Measurements from ENCODE around the gene PREX1.
A peak's percentile ranks its signal among the peaks of the same experiment; 100 is the strongest.

The PREX1 gene

DNA sequence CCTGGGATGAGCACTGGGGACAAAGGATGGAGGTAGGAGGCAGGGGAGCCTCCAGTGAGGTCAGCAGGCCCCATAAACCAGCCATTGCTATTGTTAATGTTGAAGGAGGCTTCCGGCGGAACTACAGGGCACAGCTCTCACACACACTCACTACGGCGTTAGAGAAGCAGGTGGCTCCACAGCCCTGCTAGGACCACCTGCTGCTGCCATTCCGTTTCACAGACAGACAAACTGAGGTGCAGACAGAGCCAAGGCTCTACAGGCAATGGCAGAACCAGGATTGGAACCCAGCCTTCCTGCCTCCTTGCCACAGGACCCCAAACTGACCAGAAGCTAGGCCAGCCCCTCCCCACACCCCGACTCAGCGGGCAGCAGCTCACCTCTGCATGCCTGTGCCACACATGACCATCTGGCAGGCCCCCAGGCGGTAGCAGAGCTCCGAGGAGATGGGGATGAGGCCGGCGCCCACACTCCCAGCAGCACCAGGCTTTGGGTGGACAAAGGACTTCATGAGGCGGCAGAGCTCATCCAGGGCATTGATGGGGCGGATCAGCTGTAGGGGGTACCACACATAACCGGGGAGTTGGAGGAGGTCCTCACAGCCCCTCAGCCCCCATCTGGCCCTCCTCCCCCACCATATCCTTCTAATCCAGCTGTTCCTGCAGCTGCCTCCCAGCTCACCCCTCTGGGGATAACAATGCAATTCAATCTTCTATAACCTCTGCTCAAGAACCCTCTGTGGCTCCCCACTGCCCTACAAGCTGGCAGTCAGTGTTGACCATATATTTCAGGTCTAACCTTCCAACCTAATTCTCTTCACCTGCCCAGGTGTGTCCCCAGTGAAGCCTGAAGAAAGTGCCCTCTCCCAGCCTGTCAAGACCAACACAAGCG is 198.5 kb downstream of the PREX1 start:
- DNase-seq: no peak

DNA sequence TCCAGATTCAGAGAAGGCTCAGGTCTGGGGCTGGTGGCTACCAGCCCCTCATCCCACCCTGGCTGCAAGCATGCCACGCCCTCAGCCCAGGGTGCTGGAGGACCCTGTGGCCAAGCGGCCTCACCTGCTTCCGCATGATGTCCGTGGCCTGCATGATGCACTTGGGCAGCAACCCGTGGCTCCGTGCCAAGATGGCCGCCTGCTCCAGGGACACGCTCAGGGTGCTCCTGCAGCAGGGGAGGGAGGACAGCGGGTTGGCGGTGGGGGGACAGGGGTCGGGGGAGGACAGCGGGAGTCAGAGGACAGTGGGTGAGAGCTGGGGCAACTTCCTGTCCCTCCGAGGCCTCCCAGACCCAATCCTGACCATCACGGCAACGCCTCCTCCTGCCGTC is 200.1 kb downstream of the PREX1 start:
- no peak for DNase-seq

DNA sequence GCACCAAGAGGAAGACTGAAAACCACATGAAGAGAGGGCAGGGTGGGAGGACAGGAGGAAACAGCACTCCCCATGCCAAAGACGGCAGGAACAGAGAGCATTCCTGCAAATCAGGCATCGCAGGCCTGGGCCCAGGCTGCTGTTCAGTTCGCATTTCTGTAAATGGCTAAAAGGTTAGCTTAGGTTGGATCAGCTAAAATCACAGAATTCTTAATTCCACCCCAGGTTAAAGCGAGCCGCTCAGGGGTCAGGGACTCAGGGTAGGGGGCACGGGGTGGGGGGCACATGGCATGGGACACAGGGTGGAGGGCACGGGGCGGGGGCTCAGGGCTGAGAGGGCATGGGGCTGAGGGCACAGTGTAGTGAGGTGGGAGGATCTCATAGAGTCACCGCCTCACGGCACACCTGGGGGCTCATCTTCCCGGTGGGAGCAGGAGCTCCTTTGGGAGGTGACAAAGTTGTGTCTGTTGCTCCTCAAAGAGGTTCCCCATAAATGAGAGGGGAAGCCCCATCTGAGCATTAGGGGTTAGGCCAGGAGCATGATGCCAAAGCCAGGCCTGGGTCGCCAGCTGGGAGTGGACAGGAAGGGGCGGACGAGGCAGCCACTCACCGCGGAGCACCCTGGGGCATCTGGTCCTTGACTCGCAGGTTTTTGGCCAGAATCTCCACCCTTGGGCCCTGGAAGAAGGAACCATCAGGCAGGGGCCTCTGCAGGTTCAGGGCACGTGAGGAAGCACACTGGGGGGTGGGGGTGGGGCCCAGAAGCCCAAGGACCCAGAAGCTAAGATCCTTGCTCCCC is 200.7 kb downstream of the PREX1 start:
- DNase-seq: no peak

DNA sequence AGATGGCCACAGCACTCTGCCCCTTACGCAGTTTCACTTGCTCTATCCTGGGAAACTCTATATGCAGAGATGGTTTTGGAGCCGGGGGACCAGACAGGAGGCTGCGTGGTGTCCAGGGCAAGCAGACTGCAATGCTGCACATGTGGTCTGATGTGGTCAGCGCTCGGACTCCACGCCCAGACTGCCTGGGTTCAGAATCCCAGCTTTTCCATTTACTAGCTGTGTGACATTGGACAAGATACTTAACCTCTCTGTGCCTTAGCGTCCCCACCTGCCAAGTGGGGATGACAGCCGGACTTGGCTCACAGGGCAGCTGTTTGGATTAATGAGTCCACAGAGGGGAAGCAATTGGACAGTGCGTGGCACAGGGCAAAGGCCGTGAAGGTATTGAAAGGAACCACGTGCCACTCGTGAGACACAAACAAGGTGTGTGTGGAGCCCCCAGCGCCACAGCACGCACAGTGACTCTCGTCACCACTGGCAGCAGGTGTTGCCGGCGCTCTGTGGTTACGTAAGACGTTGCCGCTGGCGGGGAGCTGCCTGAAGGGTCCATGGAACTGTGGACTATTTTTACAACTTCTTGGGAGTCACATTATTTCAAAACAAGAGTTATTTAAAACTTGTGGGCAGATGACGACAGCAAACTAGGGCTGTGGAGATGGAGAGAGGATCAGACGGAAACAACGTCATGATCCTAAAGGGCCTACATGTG is 201.4 kb downstream of the PREX1 start:
- DNase-seq: peak; percentile 86

DNA sequence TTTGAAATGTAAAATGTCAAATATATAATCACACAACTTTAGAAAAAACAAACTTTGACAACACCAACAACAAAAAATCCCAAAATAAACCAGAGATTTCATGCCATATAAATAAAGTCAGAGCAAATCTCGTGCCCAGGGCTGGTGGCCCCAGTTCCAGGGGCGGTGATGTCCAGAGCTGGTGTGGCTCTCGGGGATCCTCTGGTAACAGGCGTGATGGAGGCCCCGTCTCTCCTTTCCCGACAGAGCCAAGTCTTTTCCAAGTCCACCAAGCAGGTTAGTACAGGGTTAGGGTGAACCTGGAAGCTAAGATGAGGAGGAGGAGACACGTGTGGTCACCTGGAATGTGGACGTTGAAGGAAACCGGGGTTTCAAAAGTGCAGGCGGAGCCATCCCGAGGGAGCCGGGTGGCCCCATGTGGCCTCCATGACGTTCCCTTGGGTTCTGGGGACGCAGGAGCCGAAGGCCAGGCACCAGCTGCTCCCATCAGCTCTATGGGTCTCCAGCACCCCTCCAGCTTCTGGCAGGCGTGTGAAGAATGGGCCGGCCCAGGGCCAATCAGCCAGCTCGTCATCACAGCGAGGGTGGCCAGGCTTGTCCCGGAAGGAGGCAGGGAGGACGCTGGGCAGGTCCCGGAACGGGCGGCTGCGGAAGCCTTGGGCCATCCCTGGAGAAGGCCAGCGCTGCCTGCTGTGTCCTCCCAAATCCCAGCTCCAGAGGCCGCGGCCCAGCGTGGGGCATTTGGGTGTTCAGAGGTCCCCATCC is 202.5 kb downstream of the PREX1 start:
- DNase-seq: no peak

DNA sequence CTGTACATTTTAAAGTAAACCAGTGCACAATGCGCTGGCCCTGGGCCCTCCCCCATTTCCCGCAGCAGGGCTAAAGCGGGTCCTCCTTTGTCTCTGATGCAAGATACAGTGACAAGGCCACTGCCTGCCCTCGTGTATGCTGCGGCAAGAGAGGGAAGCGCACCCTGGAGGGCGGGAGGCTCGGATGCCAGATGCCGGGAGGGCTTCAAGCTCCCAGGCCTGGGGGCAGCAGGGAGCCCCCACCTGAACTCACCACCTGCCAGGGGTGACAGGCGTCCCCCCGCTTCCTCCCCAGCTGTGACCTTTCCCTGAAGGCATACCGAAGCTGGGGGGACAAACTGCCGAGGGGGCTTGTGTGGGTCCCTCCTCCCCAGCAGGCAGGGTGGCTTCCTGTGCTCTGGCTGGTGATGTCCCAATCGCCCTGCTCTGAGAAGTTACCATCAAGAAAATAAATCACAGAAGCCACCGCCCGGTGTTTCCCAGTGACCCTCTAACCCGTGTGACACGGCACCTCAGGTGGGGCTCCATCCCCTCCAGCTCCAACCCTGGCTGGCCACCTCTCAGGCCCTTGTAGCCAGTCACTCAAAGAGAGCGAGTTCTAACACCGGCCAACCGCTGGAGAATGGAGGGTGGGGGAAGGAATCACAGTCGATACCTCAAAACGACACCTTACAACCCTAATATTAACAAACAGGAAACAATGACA is 203.3 kb downstream of the PREX1 start:
- DNase-seq: no peak

DNA sequence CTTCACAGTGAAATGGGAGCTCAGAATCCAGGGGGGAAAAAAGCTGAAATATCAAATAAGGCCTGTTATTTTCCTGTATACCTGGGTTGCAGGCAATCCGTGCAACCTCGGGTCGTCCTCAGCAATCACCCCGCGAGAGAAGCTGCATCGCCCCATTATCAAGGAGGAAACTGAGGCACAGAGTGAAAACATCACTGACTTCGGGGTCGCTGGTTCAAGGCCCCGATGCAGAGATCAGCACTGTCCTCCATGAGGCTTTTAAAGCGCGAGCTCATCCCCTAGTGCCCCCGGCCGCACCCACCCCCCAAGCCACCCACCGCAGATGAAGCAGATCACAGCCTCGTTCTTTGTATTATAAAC is 203.9 kb downstream of the PREX1 start:
- no peak for DNase-seq

DNA sequence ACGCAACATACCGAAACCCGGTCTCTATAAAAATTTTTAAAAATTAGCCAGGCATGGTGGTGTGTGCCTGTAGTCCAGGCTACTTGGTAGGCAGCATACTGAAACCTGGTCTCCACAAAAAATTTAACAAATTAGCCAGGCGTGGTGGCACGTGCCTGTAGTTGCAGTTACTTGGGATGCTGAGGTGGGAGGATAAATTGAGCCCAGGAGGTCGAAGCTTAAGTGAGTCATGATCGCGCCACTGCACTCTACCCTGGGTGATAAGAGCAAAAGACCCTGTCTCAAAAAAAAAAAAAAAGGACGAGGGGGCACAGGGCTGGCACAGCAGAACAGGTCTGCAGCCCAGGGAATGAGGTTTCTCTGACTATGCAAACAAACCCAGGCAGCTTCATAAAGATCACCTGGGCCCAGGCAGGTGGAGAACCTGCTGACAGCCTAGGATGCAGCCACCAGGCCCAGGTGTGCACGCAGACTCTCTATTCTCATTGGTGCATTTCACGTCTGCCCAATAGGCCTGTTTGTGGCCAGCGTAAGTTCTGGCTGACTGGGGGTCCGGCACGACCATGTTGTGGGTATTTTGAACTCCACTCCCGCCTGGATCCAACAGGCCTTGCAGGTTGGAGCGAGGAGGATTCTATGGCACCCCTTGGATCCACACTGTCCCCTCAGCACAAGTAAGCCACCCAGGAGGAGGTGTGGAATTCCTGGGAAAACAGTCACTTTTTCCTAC is 204.5 kb downstream of the PREX1 start:
- no peak for DNase-seq

DNA sequence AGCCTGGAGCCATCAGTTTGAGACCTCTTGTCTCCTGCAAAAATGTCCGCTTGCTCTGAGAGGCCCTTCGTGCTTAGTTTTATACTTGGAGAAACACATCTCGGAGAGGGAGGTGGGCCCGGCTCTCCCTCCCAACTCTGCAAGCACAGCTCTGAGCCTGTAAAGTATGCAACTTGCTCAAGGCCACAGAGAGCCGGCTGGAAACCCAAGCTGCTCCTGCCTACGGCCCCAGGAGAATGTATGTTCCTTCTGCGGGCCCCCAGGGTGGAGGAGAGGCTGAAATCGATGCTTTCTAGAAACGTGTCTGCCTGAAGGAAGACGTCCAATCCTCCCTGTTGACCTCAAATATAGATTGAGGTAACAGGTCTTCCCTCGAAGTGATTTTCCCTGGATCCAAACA is 205.4 kb downstream of the PREX1 start:
- no peak for DNase-seq

DNA sequence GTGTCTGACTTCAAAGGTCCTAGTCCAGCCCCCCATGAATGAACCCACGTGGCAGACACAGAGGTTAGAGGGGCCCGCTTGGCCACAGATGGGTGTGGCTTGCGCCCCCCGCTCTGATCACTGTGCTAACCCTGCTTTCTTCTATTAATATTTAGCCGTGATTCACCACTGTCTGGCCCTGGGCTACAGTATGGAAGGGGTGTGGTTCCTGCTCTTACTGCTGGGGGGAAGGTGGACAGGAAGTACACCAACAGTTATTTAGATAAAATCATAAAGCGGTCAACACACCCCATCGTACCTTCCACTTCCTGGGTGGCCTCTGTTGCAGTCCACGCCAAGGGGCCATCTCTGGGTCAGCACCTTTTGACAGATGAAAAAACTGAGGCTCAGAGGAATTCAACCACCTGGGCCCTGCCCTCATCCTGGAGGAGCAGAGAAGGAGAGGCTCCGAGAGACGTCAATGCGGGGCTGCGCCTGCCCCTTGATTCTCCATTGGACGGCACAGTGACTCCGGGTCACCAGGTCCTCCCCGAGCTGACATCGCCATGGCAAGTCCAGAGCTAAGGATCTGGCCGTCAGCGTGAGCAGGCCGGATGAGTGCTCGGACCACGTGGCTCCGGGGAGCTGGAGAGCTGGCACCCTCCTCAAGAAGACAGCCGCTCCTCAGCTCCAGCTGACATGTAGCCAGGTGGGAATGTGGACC is 206.3 kb downstream of the PREX1 start:
- DNase-seq: no peak

DNA sequence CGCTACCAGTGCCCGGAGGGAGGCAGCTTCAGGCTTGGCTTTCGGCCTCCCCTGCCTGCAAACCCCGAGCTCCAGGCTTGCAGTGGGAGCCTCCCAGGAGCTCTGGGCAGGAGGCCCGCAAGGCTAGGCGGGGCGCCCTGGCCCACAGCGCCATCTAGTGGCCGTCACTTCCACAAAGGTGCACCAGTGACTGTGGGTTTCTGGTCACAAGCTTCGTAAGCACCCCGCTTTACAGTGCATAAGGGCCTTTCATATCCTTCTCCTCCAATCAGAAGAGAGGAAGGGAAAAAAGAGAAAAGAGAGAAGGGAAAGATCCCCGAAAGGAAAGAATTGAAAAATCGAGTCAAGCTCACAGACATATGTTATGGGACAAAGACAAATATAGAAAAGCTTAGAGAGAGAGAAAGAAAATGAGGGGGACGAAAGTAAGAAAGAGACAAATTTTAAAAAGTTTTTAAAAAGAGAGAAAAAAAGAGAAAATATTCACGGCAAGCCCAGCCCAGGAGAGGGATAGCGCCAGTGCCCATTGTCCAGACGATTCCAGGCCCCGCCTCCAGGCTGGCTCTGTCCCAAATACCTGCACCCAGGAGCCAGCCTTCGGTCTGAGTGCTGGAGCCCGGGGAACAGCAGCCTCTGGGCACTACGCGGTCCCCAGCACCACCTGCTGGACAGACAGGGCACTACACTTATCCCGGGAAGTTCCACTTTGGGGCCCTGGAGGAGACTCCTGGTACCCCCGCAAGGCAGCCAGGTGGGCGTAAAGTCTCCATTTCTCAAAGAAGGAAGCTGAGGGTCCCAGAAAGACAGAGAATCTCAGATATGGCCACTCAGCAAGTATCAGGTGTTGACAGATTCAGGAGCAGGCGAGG is 207.1 kb downstream of the PREX1 start:
- peak; percentile 70 for DNase-seq

DNA sequence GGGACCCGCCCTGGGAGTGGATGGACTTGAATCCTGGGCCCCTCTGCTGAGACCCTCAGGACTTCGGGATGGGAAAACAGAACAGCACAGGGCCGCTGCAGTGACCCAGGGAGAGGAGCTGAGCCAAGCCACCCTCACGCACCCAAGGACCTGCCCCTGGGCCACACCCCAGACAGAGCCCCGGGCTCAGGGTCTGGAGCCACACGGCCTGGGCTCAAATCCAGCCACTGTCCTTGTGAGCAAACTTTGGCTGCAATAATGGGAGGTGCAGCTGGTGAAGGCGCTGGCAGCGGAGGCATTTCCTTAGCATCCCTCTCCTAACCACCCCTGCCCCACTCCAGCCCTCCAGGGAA is 207.7 kb downstream of the PREX1 start:
- no peak for DNase-seq

DNA sequence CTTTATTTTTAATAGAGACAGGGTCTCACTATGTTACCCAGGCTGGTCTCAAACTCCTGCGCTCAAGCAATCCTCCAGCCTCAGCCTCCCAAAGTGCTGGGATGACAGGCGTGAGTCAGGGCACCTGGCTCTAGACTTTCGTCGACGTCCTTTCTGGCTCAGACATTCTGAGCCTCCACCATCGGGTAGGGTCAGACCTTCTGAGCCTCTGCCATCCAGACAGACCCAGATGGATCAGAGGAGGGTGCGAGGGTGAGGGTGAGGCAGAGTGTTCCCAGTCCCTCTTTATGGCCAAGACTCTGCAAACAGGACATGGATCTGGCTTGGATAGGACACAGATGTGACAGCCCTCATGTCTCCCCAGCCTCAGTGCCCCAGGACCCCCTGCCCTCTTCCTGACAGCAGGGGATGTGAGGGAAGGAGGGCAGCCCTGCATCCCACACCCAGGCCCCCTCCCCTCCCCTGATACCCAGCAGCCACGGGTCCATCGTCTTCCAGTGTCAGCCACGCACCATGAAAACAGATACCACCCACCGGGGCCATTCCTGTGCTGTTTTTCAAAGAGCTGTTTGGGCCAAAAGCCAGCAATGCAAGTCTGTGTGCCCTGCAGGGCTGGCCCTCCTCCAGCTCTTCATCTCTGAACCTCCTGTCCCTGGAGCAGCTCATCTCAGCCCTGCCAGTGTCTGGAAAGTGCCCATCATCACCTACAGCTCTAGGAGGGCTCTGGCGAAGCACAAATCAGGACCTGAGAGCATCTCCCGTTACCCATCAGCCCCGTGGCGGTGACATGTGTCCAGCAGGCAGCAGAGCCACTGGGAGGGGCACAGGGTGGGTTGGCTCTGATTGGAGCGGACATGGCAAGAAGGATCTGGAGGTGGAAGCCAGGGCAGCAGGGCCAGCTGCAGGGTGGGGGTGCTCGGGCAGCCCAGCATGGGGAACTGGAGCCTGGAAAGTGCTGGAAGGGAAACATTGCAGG is 208.4 kb downstream of the PREX1 start:
- no peak for DNase-seq

DNA sequence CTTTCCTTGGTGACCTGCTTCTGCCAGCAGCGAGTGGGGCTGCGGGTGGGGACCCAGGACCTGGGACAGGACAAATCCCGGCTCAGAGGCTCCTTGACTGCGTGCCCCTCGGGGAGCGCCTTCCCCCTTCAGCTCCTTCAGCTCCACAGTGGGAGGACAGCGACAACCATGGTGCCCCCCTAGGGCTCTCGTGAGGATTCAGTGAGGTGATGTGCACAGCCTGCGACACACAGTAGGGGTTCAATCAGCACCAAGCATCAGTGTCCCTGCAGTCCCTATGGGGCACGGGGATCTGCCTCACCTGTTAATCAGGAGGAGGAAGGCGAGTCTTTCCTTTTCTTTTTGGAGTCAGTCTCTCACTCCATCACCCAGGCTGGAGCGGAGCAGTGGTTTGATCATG is 209.2 kb downstream of the PREX1 start:
- DNase-seq: no peak

DNA sequence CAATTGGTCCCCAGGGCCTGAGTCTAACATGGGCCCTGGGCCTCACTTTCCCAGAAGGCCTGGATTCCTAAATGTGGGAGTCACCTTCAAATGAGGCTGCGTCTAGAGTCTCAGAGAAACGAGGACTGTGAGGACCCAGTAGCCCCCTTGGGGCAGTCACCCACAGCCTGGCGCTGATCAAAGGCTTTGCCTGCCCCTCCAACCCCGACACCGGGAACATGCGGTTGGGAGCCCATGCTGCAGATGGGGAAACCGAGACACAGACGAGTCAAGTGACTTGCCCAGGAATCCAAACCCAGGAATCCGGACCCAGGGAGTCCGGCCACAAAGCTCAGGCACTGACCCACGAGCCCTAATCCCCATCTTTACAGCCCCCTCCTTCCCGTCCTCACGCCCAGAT is 209.7 kb downstream of the PREX1 start:
- DNase-seq: no peak

DNA sequence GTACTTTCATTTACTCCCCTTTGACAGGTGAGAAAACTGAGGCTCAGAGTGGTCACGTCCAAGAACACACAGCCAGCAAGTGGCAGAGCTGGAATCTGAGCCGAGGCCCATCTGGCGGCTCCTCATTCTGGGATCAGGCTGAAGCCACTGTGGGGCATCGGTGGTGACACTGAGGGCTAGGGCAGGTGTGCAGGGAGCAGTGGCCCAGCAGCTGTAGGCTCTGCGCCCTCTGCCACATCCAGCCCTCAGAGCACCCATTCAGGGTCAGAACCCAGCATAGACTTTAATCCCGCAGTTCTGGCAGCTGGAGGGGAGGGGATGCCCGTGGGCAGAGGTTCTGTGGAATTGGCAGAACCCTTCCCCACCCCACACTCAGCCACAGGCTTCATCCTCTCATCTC is 210.3 kb downstream of the PREX1 start:
- no peak for DNase-seq

DNA sequence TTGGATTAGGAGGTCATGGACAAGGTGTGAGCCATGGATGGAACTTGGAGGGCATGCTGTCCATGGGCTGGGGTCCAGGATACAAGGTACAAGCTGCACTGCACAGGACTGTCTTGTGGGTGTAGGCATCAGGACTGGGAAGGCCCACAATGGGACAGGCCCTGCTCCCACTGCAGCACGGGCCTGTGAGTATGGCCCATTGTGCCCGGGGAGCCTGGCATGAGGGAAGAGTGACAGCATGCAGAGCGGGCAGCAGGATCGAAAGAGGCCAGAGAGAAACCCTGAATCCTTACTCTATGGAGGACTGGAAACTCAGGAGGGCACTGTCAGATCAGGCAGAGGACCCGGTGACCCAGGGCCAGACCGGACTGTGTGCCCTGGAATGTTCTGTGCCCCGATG is 211.3 kb downstream of the PREX1 start:
- no peak for DNase-seq

DNA sequence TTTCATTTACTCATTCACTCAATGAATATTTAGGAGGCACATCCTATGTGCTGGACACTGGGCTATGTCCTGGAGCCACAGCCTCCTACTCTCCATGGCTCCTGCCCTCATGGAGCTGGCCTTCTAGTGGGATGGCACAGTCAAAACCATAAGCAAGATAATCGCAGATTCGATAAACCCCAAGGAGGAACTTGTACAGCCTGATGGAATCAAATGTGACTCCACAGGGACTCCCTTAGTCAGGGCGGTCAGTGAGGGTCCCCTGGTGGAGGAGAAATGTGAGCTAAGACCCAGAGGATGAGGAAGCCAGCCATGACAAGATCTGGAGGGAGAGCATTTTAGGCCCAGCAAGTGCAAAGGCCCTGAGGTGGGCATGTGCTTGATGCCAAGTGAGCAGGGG is 211.9 kb downstream of the PREX1 start:
- no peak for DNase-seq
